NCI-H1092 treated with DMSO at 0.1 percent for 48 hours (cell line): ENCODE measurements around the gene ASTN2.
"Not testable (repeated sequence)": the region's sequence is repeated elsewhere in the genome, so short reads cannot be mapped to it uniquely, and the experiment has no call there.

Experiments
- DNase-seq: peaks from one replicate; lab custom pipeline; 2025; lab: John Stamatoyannopoulos, UW

Gene ASTN2

DNA sequence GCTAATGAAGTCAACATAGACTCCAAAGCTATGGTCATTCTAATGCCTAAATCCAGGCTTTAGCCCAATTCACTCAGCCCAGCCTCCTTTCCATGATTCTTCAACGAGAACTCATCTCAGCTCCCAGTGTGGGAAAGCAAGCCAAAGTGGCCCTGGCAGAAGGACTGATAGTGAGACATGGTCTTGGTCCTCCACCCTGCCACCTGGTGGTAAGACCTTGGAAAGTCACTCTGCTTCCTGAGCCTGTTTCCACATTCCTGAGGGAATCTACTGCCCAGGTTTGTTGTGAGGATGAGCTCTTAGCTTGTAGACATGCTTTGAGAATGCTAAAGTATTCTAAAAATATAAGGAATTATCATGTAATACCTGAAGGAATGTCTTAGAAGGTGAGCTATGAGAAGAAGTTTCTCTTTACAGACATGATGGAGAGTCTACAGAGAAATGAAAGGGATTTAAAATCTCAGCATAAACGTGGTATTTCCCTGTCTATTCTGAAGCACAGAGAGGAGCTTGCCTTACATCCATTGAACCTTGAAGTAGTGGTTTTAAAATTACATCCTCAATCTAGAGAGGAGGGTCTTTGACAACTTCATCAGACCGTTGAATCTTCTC, 554.2 kb downstream of the ASTN2 start:
- peak; percentile 50 for DNase-seq

DNA sequence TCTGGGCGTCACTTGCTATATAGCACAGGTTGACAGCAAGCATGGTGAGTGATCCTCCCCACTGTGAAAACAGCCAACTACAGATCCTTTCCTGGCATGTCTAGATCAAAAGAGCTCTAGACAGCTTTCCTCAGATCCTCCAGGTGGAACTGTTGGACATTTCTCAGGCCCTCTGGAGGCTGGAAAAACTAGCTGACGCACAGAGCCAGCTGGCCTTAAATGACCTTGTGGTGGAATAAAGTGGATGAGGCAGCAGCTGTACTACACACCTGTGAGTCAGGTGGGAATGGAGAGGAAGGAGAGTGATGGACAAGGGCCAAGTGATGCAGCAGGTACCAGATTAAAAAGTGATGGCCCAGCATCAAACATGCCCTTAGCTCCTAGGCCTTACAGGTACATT, 555.1 kb downstream of the ASTN2 start:
- no peak for DNase-seq

DNA sequence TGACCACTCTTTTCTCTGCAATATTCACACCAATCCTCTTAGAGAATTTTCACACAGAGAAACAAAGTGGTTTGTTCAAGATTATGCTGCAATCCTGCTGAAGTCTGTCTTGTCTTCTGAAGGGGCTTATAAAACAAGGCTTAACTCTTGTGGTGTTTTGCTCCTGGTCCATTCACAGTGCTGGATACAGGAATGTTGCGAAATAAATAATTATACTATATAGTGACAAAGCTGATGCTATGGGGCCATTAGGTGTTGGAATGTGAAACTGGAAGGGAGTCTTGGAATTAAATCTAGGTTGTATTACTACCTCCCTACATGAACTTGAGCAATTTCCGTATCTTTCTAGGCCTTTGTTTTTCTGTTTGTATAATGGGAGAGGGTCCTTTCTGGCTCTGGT, 557.5 kb downstream of the ASTN2 start:
- DNase-seq, result no peak

DNA sequence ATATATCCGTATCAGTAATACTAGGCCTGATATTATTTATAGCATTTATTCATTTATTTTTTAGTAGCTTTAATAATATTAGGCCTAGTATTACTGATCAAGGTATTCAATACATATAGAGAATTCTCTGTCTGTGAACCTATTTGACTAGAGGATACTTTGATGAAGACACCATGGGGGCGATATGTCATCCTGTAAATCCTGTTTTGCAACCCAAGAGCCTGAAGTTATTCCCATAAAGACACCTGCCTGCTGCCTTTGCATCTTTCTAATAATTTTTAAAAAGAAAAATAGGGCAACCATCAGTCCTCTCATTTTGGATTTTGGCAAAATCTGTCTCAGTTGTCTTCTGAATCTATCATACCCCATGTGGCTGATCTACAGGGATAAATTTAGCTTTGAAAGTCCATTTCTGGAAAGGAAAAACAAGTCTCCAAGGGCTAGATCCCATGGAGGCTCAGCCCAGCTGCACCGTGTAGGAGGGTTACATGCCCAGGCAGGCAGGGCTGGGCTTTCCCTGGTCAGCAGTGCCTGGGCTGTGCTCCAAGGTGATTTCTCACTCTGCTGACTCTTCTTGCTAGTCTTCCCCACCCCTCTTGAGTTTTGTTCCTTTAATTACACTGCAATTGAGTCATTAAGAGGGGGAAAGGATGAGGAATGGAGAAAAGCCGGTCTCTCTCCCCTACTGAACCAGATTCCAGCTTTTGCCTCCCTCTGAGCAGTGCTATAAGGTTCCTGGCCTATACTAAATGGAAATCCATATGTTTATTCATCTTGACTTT, 558.8 kb downstream of the ASTN2 start:
- DNase-seq, result no peak

DNA sequence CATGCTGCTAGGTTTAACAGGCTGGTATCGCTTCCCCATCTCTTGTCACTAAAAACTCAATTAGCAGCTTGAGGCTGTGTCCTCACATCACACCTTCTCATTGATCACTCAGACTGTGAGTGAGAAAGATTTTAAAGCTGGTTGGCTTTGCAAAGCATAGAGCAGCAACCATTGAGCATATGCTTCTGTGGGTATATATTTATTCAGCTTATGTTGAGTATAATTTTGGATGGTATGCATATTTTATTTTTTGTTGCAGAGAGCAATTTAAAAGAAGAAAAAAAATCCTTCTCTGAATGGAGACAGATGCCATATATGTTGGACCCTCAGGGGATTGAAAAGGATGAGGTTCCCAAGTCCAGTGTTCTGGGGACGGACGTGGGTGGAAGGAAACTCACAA, 565.1 kb downstream of the ASTN2 start:
- DNase-seq, result no peak

DNA sequence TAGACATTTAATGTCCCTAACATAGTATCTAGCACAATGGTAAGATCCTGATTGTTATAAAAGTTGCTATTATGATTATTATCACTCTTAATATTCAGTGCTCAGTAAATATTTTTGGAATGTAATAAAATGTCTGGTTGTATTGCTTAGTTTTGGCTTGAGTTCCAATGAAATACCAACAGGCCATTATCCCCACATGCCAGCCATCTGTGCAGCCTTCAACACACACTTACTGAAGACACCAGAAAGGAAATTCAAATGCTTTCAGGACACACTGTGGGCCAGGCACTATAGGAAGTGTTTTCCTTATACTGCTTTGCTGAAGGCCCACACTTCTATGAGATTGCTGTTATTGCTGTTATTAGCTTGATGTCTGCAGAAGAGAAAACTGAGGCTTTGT, 570.2 kb downstream of the ASTN2 start:
- DNase-seq, result no peak

DNA sequence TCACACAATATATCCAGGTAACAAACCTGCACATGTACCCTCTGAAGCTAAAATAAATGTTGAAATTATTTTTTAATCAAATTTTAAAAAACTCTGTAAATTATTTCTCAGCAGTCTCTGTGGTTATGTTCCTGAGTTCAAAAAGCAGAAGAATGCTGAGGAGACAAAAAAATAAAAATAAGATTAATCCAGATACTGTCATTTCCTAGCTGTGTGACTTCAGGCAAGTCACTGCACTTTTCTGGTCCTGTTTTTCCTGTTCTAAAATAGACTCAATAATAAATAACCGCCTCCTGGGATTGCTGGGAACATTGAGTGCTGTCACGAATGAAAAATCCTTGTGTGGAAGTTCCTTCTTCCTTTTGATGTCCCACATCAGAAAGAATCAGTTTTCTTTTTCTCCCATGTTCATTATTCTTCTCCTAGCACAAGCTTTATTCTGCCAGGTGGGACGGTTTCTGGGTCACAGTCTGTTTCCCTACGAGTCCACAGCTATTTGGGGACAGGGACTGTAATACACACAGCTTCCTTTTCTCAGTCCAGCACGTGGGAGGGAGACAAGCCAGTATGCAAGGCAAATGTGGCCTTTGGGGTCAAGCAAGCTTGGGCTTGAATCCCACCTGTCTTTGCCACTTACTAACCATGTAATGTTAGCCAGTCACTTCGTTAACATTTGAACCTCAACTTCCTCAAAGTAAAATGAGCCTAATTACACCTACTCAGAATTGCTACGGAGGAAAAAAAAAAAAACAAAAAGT, 570.8 kb downstream of the ASTN2 start:
- no peak for DNase-seq

DNA sequence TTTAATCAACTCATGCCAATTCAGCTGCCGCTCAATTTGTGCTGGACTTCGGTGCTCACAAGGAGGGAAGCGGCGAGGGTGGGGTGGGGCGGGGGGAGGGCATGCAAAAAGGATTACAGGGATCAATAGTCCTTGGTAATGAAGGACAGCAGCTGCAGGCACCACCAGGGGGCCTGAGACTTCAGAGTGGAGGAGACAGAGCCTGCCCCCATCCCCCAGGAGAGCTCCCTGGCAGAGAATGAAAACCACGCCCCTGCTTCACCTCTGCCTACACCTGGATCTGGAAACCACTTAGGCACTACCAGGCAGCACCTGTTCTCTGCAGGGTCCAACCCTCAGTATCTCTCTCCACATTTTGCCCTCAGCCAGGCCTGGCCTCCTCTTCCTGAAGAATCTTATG, 572.2 kb downstream of the ASTN2 start:
- DNase-seq, result no peak

DNA sequence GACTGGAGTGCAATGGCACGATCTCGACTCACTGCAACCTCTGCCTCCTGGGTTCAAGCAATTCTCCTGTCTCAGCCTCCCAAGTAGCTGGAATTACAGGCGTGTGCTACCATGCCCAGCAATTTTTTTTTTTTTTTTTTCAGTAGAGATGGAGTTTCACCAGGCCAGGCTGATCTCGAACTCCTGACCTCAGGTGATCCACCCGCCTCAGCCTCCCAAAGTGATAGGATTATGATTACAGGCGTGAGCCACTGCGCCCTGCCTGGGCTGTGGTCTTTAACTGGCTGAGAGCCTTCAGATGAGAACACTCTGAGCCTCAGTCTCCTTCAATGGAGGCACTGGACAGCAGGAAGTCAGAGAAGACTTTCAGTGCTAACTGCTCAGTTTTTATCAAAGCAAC, 576.4 kb downstream of the ASTN2 start:
- DNase-seq, result not testable (repeated sequence)

DNA sequence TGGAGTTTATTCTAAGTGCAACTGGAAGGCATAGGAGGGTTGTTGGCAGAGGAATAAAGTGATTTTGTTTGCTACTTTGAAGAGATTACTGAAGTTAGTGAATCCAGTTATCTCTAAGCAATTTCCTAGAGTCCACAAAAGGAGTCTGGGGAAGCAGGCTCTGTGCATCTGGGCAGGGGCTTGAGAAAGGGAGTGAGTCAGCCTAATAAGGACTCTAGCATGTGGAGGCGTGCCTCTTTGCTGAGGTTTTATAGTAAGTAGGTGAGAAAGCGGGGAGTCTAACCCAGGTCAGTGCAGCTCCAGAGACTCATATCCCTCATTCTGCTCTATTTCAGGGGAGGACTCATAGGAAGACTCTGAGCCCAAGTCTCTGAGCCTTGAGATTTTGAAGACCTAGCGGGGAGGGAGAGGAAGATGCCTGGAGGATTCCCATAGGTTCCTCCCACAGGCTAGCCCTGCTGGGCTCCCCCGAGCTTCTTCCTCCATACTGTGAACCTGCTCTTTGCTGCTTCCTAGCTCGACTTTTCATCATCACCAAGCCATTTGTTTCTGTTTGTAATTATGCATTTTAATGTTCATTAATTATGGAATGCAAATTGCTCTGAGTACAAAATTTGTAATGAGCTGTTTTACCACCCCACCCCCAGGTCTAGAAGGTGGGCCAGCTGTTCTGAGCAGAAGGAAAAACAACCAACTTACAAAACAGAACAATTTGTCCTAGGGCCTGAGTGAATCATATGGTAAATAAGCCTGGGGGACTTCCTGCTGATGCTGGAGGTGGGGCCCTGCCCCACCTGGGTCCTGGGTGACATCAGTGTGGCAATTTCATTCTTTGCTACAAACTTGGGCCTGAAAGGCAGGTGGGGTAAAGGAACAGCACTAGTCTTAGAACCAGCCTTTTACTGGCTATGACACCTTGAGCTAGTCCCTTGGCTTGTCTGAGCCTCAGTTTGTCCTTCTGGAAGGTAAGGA, 577.6 kb downstream of the ASTN2 start:
- no peak for DNase-seq

DNA sequence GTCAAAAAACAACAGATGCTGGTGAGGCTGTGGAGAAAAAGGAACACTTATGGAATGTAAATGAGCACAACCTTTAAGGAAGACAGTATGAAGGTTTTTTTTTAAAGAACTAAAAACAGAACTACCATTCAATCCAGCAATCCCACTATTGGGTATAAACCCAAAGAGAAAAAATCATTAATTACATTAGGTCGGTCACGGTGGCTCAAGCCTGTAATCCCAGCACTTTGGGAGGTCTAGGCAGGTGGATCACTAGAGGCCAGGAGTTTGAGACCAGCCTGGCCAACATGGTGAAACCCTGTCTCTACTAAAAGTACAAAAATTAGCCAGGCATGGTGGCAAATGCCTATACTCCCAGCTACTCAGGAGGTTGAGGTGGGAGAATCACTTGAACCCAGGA, 584.5 kb downstream of the ASTN2 start:
- DNase-seq, result not testable (repeated sequence)

DNA sequence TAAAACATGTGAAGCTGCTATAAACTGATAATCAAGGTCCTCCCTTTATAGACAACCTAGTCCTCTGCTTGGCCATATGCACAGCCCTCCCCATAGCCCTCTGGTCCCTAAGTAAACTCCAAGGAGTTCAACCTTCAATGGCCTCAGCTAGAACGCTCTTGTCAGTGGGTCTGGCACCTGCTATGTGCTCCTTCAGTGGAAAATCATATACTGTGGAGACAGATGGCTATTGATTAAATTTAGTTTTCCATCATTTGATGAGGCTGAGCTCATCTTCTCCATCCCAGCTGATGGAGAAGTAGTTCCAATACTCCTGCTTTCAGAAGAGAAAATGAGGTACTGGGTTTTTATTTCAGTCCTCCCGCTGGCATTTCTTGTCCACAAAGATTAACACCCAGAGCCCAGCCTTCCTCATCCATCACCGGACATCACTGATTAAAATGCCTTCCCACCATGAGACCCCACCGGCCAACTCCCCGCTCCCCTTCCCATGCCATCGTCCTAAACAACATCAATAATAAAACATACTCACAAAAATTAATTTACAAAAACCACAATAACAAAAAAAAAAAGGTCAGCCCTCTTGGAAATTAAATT, 593.1 kb downstream of the ASTN2 start:
- DNase-seq, result no peak

DNA sequence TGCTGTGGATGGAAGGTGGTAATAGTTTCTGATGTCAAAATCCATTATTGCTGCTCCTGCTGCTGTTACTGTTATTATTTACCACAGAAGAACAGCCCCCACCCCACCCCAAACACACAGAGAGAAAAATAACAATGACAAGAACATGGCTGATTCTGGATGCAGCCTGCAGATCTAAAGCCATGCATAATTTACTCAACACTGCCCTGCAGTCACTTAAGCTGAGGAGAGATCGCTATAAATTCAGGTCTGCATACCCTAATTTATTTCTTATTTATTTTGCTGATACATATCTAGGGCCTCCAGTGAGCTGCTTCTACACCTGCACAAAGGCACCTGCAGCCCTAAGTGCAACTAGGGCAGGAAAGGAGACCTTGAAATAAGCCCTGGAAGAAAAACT, 595.7 kb downstream of the ASTN2 start:
- no peak for DNase-seq

DNA sequence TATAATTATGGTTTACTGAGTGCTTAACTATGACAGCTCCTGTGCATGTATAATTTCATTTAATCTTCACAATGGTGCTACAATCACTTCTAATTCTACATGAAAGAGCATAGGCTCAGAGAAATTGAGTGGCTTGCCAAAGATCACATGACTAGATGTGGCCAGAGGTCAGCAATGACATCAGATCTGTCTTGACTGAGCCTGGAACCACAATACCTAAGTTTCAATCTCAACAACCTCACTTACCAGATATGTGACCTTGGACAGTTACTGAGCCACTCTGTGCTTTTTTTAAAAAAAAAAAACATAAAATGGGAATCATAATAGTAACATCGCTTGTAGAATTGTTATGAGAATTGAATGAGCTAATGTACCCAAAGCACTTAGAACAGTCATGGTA, 597.1 kb downstream of the ASTN2 start:
- no peak for DNase-seq

DNA sequence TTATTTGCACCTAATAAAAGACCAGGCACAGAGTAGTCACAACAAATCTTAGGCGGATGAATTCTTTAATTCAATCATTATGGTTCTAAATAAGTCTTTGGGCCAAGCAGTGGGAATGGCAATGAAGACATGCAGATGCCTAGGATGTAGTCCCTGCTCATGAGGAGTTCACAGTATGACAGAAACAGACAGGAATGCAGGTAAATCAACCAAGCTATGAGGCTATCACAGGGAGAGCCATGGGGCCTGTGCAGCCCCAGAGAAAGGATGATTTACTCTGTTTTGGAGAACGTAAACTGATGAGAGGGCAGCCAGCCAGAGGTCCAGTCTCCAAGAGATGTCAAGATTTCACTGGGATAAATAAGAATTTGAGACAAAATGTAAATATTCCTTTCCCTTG, 598.4 kb downstream of the ASTN2 start:
- DNase-seq, result no peak

DNA sequence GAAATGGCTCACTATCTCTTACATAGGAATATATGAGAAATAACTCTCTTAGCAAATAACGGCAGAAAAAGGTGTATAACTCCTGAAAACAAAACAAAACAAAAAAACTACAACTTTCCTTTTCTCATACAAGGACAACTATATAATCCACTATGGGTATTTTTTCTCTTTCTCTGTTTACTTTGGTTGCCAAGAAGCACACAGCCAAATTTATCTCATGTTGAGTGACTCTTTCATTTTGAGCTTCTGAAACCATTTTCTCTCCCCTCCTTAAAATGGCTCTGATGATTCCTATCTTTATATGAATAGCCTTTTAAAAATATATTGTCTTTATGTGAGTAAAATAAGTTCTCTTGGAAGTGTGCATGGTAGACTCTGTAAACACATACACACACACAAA, 599.0 kb downstream of the ASTN2 start:
- no peak for DNase-seq

DNA sequence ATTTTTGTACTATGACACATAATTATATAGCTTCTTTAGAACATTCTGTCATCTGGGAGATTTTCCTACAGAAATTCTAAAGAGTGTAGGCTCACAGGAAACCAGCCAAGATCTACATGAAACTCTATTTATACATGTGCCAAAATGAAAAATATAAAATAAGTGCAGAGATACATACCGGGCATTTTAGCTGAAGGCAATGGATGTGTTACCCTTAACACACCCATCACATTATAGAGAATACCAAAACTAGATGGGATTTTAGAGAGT, 601.9 kb downstream of the ASTN2 start:
- no peak for DNase-seq

DNA sequence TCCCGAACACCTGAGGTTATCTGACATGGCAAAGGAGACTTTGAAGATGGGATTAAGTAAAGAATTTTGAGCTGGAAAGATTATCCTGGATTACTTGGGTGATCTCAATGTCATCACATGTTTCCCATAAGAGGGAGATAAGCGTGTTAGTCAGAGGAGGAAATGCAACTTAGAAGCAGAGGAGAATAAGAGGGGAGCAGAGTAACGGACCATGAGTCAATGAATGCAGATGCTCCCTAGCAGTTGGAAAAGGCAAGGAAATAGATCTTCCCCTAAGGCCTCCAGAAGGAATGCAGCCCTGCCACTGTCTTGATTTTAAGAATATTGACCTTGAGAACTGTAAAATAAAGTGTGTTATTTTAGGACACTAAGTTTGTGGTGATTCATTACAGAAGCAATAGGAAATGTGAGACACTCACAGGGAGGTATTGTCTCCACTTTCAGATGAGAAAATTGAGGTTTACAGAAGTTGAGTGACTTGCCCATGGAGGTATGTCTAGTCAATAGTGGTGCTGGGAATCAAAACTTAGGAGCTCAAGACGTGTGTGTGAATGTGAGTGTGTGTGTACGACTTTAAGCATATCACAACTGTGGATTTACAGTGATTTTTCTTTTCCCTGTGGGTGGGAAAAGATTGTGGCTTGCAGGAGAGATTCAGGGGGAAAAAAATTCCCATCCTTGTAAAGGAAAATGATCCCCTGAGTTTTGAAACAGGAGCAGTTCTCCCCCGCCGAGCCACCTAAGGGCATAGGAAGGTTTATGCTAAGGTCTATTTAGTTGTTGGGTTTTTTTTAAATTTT, 602.4 kb downstream of the ASTN2 start:
- no peak for DNase-seq

DNA sequence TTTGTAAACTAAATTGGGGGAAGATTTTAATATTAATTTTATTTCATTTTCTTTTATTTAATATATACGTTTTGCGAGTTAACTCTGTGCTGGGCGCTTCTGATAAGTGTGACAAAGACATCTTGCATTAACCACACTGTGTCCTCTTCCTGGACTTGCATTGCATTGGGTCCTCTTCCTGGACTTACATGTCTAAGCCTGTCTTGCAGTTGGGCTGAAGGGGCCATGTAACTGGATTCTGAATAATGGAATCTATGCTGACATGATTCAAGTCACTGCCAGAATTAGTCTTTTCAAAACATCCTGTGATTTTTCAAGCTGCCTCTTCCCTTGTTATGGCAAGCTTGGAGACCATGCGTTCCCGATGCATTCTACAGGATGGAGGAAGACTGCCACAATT, 605.2 kb downstream of the ASTN2 start:
- DNase-seq, result no peak

DNA sequence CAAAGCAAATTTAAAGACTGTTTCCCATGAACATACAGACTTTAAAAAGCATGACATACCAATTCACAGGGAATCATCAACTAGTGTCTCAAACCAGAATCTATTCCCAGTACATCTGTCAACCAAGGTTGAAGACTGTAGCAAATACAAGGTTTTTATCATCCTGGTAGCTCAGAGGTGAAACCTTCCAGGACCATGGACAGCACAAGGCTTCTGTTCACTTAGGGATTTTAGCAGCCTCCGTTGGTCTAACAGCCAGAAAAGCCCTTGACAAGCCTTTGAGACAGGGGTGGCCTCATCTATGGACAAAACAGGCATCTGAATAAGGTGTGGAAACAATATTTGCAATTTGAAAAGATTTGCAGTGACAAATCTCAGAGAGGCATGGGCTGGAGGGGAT, 608.8 kb downstream of the ASTN2 start:
- no peak for DNase-seq

DNA sequence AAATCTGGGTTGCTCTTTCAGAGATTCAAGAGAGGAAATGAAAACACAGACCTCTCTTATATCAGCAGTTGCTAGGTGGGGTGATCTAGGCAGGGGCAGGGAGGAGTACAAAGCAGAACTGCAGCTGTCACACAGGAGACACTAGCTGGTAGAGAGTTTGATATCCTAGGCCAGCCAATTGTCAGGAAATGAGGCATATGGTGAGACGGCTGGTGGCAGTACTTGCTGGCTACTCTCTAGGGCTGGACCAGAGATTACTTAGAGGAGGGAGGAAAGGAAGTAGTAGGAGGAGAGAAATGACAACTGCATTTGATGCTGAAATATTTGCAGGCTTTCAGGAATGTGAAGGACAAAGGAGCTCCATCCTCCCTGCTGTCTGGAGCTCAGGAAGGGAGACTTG, 614.0 kb downstream of the ASTN2 start:
- DNase-seq, result no peak
